ENCODE data around the gene MYRIP. TPM values are rescaled to one million over a fixed set of nuclear protein-coding genes. Genes with fewer than 3 reads are reported as not detected.
"Not testable (repeated sequence)": the region's sequence is repeated elsewhere in the genome, so short reads cannot be mapped to it uniquely, and the experiment has no call there.

The MYRIP gene
- total RNA-seq, 1 donor: not detected

GRCh38 chr3:40267937-40268724 lies 458.7 kb downstream of the MYRIP start:
- DNase-seq (ENCODE audit: low read depth): no peak
- no peak for TF ChIP-seq CTCF (IDR thresholded peaks at IDR 0.05; ENCODE audit: insufficient read depth, low read depth, low read length)
- H3K4me3 ChIP-seq (ENCODE audit: low read depth, low read length): no peak overlapping the region

- no peak for TF ChIP-seq CTCF (IDR thresholded peaks at IDR 0.05; ENCODE audit: insufficient read depth, low read depth, low read length)
- no peak for DNase-seq (ENCODE audit: low read depth)
- no peak overlapping the region for H3K4me3 ChIP-seq (ENCODE audit: low read depth, low read length)
Measured at GRCh38 chr3:40268802-40269524, 459.6 kb downstream of the MYRIP start.

GRCh38 chr3:40278791-40279190 lies 469.4 kb downstream of the MYRIP start:
- H3K4me3 ChIP-seq (ENCODE audit: low read depth, low read length): no peak overlapping the region
- TF ChIP-seq CTCF (IDR thresholded peaks at IDR 0.05; ENCODE audit: insufficient read depth, low read depth, low read length): no peak
- DNase-seq (ENCODE audit: low read depth): no peak

- no peak overlapping the region for H3K4me3 ChIP-seq (ENCODE audit: low read depth, low read length)
- DNase-seq (ENCODE audit: low read depth): no peak
- TF ChIP-seq CTCF (IDR thresholded peaks at IDR 0.05; ENCODE audit: insufficient read depth, low read depth, low read length): no peak
Measured at GRCh38 chr3:40281995-40282394, 472.6 kb downstream of the MYRIP start.

- not testable (repeated sequence) for DNase-seq (ENCODE audit: low read depth); H3K4me3 ChIP-seq (ENCODE audit: low read depth, low read length)
Measured at GRCh38 chr3:40283057-40283456, 473.6 kb downstream of the MYRIP start.

- no peak for TF ChIP-seq CTCF (IDR thresholded peaks at IDR 0.05; ENCODE audit: insufficient read depth, low read depth, low read length)
- H3K4me3 ChIP-seq (ENCODE audit: low read depth, low read length): no peak overlapping the region
- no peak for DNase-seq (ENCODE audit: low read depth)
Measured at GRCh38 chr3:40287248-40287647, 477.8 kb downstream of the MYRIP start.

- no peak for TF ChIP-seq CTCF (IDR thresholded peaks at IDR 0.05; ENCODE audit: insufficient read depth, low read depth, low read length)
- no peak for DNase-seq (ENCODE audit: low read depth)
Measured at GRCh38 chr3:40290396-40290795, 481.0 kb downstream of the MYRIP start.

More at GRCh38 chr3:40290396-40290795, 481.0 kb downstream of the MYRIP start:
- no peak overlapping the region for H3K4me3 ChIP-seq (ENCODE audit: low read depth, low read length)

Data from fibroblast of villous mesenchyme (primary cell).